A549 (cell line): ENCODE measurements around the gene RAB3IL1. TPM values are rescaled to one million over a fixed set of nuclear protein-coding genes. Genes with fewer than 3 reads are reported as not detected.

Experiments used
- ATAC-seq, 2 experiments: fragments of 200-7000 bp in 1 of 2; fragments of >200 bp in 1 of 2; cut with Nextera tagmentation in 1 of 2; cut with Tn5 transposase in 1 of 2; 3 replicates each; pipeline versions ENCODE4 v1.8.0 to v1.9.1; 2018 to 2020; ENCODE audit warnings: mild to moderate bottlenecking in 1 of 2, moderate library complexity in 1 of 2
- CTCF ChIA-PET: fragments of 300-600 bp; sonication (Branson Sonifier 250); formaldehyde crosslinking; extraction: SDS; loops from one replicate; lab custom pipeline; 2021; ENCODE audit warnings: antibody characterized with exemption, inconsistent platforms; lab: Yijun Ruan, JAX
- POLR2A ChIA-PET: fragments of 350-600 bp; formaldehyde crosslinking; extraction: SDS; loops from one replicate; lab custom pipeline; 2021; ENCODE audit warnings: antibody characterized with exemption, inconsistent platforms; lab: Yijun Ruan, JAX
- DNase-seq, 2 experiments: peaks; one replicate each; pipeline versions ENCODE4 v3.0.0 to v3.0.0-alpha.2; 2011 to 2016; ENCODE audit warnings: low read depth in 1 of 2, low spot score in 1 of 2
- FAIRE-seq: peaks from 2 replicates; lab custom pipeline; 2011; peaks lifted over from hg19 to GRCh38; lab: Jason Lieb, UNC
- H3K27ac ChIP-seq, 2 experiments: fragments of >200 bp; sonication (Bioruptor Twin); formaldehyde crosslinking; 3 replicates each; pipeline ENCODE4 v1.5.1; 2016 to 2017
- H3K4me1 ChIP-seq: fragments of >200 bp; sonication (Bioruptor Twin); formaldehyde crosslinking; 3 replicates; pipeline ENCODE4 v1.6.1; 2016
- H3K4me2 ChIP-seq: fragments of >200 bp; sonication (Bioruptor Twin); formaldehyde crosslinking; 3 replicates; pipeline ENCODE4 v1.6.1; 2016
- H3K4me3 ChIP-seq: fragments of >200 bp; sonication (Bioruptor Twin); formaldehyde crosslinking; 3 replicates; pipeline ENCODE4 v1.5.1; 2016
- H3K9me3 ChIP-seq: fragments of >200 bp; sonication (Bioruptor Twin); formaldehyde crosslinking; 3 replicates; pipeline ENCODE4 v1.6.1; 2016
- ATOH8 ChIP-seq: fragments of 250-450 bp; sonication (Bioruptor Pico); IDR thresholded peaks from 2 replicates; pipeline ENCODE4 v1.5.0; 2020; ENCODE audit warnings: low read depth, mild to moderate bottlenecking, moderate library complexity
- CBX2 ChIP-seq: fragments of 200-600 bp; sonication (generic); IDR thresholded peaks from 2 replicates; pipeline ENCODE4 v1.6.1; 2016; ENCODE audit warnings: low read depth, mild to moderate bottlenecking, borderline replicate concordance
- CTCF ChIP-seq: fragments of >200 bp; sonication (Bioruptor Twin); formaldehyde crosslinking; IDR thresholded peaks from 3 replicates; pipeline ENCODE4 v1.5.1; 2016
- ELK1 ChIP-seq: fragments of 150-350 bp; IDR thresholded peaks from 2 replicates; pipeline ENCODE4 v1.6.1; 2014; ENCODE audit warnings: low read depth, mild to moderate bottlenecking, low read length
- EP300 ChIP-seq, 2 experiments: fragments of >200 bp; sonication (Bioruptor Twin); formaldehyde crosslinking; IDR thresholded peaks; 2 replicates in 1 of 2; 3 replicates in 1 of 2; pipeline ENCODE4 v1.6.1; 2016 to 2017
- FOSB ChIP-seq: fragments of 250-450 bp; sonication (Bioruptor Pico); IDR thresholded peaks from 2 replicates; pipeline ENCODE4 v1.5.0; 2020; ENCODE audit warnings: mild to moderate bottlenecking, moderate library complexity
- GATA3 ChIP-seq: IDR thresholded peaks from 2 replicates; pipeline ENCODE4 v1.6.1; 2012; ENCODE audit warnings: borderline replicate concordance
- HMGXB4 ChIP-seq: fragments of 250-450 bp; sonication (Bioruptor Pico); IDR thresholded peaks from 2 replicates; pipeline ENCODE4 v1.5.0; 2021; ENCODE audit warnings: mild to moderate bottlenecking, moderate library complexity, borderline replicate concordance
- JUNB ChIP-seq: fragments of >200 bp; sonication (Bioruptor Twin); formaldehyde crosslinking; IDR thresholded peaks from 2 replicates; pipeline ENCODE4 v1.6.1; 2016
- KDM5A ChIP-seq: fragments of 200-600 bp; sonication (generic); IDR thresholded peaks from 2 replicates; pipeline ENCODE4 v1.6.1; 2016; ENCODE audit warnings: antibody characterized with exemption, mild to moderate bottlenecking
- MAFK ChIP-seq: fragments of 450-650 bp; IDR thresholded peaks from 2 replicates; pipeline ENCODE4 v1.6.1; 2014; ENCODE audit not compliant: partially characterized antibody
- MAX ChIP-seq: IDR thresholded peaks from 2 replicates; pipeline ENCODE4 v1.6.1; 2012
- MYC ChIP-seq: IDR thresholded peaks from 2 replicates; pipeline ENCODE4 v1.6.1; 2012; ENCODE audit warnings: mild to moderate bottlenecking, inconsistent platforms, low read length, improper control_type of control experiment, borderline replicate concordance
- NFE2L2 ChIP-seq: fragments of 150-350 bp; conservative IDR thresholded peaks from 2 replicates; pipeline ENCODE4 v1.6.1; 2014; ENCODE audit warnings: low read length
- NPAS2 ChIP-seq: fragments of 250-450 bp; sonication (Bioruptor Pico); IDR thresholded peaks from 2 replicates; pipeline ENCODE4 v1.8.0; 2022; ENCODE audit warnings: mild to moderate bottlenecking, moderate library complexity, borderline replicate concordance
- PBX3 ChIP-seq: IDR thresholded peaks from 2 replicates; pipeline ENCODE4 v1.6.1; 2012
- POLR2A ChIP-seq: IDR thresholded peaks from 2 replicates; pipeline ENCODE4 v1.6.1; 2012; ENCODE audit warnings: mild to moderate bottlenecking, low read length
- REST ChIP-seq: fragments of 200-600 bp; sonication (generic); IDR thresholded peaks from 2 replicates; pipeline ENCODE4 v1.6.1; 2016; ENCODE audit warnings: antibody characterized with exemption, mild to moderate bottlenecking, moderate library complexity
- TFCP2L1 ChIP-seq: fragments of 250-450 bp; sonication (Bioruptor Pico); IDR thresholded peaks from 2 replicates; pipeline ENCODE4 v1.5.0; 2021; ENCODE audit warnings: mild to moderate bottlenecking
- USF2 ChIP-seq: fragments of 450-650 bp; IDR thresholded peaks from 2 replicates; pipeline ENCODE4 v1.6.1; 2014; ENCODE audit warnings: antibody characterized with exemption
- ZFP36 ChIP-seq: fragments of 450-650 bp; IDR thresholded peaks from 2 replicates; pipeline ENCODE4 v1.6.1; 2014; ENCODE audit warnings: borderline replicate concordance; ENCODE audit not compliant: partially characterized antibody
- ZSCAN20 ChIP-seq: fragments of 250-450 bp; sonication (Bioruptor Pico); IDR thresholded peaks from 2 replicates; pipeline ENCODE4 v1.8.0; 2022; ENCODE audit warnings: mild to moderate bottlenecking, moderate library complexity
- WGBS: methylation state at CpG from one replicate; pipeline ENCODE4 v1.1.6; 2017; ENCODE audit errors: missing lambda C conversion rate; 5-methylcytosine and 5-hydroxymethylcytosine counted together
- polyA plus RNA-seq, 4 experiments: library from polyadenylated mRNA; depleted of rRNA in 3 of 4; stranded (reverse); fragments of >200 nt; fragmentation: RNase III in 1 of 4; extraction: RNeasy Plus Mini Kit Qiagen cat#74134 plus additional on column Dnase treatment in 1 of 4; gene quantifications; 2 replicates in 3 of 4; 3 replicates in 1 of 4; pipeline ENCODE4 v1.2.3, GENCODE V29; 2011 to 2017

The RAB3IL1 gene
- polyA plus RNA-seq, 2 of the 4 experiments (the other 2 are of a cell fraction), result 5.8 to 6.2 TPM

- TF ChIP-seq CTCF (no peak), KDM5A (no peak), USF2 (no peak), TFCP2L1 (CRISPR knock-in tag) (no peak), MAX (no peak), ZSCAN20 (CRISPR knock-in tag) (no peak), GATA3 (no peak), EP300 (IDR thresholded peaks at IDR 0.05) (no peak), MYC (no peak), CBX2 (no peak), FOSB (CRISPR knock-in tag) (no peak), PBX3 (no peak)
Measured at GRCh38 chr11:61873588-61874376, 43.6 kb downstream of the RAB3IL1 start (continued).

- POLR2A ChIA-PET, result no interaction called here
- WGBS, result 92% methylated on average over 13 of the region's 20 CpGs
- ATAC-seq (no peak), DNase-seq (no peak), FAIRE-seq (no peak)
- Histone ChIP-seq H3K9me3 (no peaks in the 10 kb centered on the region), H3K4me3 (no peak overlapping the region), H3K4me1 (peaks cover 31% of the 10 kb centered on the region), H3K27ac (no peak overlapping the region), H3K4me2 (no peak overlapping the region)
- TF ChIP-seq FOSB (CRISPR knock-in tag) (no peak), NFE2L2 (no peak), POLR2A (no peak), ELK1 (no peak), MAFK (no peak), MAX (no peak), NPAS2 (CRISPR knock-in tag) (no peak), HMGXB4 (no peak), ATOH8 (CRISPR knock-in tag) (no peak), JUNB (no peak), REST (no peak), ZFP36 (no peak)
- CTCF ChIA-PET, result interaction anchor here (0.6 to 14.3 kb wide), 12 partner anchors 8 to 235 kb away, joined by 3 to 220 read pairs (median 32); partner anchors contain the start of genes FADS2 and FADS3
Measured at GRCh38 chr11:61872935-61873565, 44.3 kb downstream of the RAB3IL1 start.
